HEK293 (cell line): ENCODE results near the gene ILK.

ENCODE experiments used
- AEBP2 ChIP-seq: fragments of 450-650 bp; formaldehyde crosslinking; IDR thresholded peaks from 2 replicates; pipeline ENCODE4 v1.5.1; 2016; ENCODE audit warnings: missing biosample characterization, missing genetic modification characterization, borderline replicate concordance
- BCL11A ChIP-seq: fragments of 450-650 bp; formaldehyde crosslinking; IDR thresholded peaks from 2 replicates; pipeline ENCODE4 v1.5.1; 2016; ENCODE audit warnings: low read depth, missing biosample characterization, missing genetic modification characterization
- HOXA7 ChIP-seq: sonication (generic); formaldehyde crosslinking; IDR thresholded peaks from 2 replicates; pipeline ENCODE4 v1.8.1; 2022; ENCODE audit warnings: missing genetic modification reagents, borderline replicate concordance
- KLF8 ChIP-seq: fragments of 450-650 bp; formaldehyde crosslinking; IDR thresholded peaks from 2 replicates; pipeline ENCODE4 v1.5.1; 2016; ENCODE audit warnings: missing biosample characterization, missing genetic modification characterization
- KLF9 ChIP-seq: fragments of 450-650 bp; formaldehyde crosslinking; IDR thresholded peaks from 2 replicates; pipeline ENCODE4 v1.5.1; 2016; ENCODE audit warnings: missing biosample characterization, missing genetic modification characterization, low read depth
- PRDM10 ChIP-seq: fragments of 450-650 bp; formaldehyde crosslinking; IDR thresholded peaks from 2 replicates; pipeline ENCODE4 v1.5.1; 2016; ENCODE audit warnings: missing biosample characterization, missing genetic modification characterization
- PRDM6 ChIP-seq: fragments of 450-650 bp; formaldehyde crosslinking; IDR thresholded peaks from 2 replicates; pipeline ENCODE4 v1.5.1; 2017; ENCODE audit warnings: missing biosample characterization, missing genetic modification characterization
- RBAK ChIP-seq: fragments of 450-650 bp; formaldehyde crosslinking; IDR thresholded peaks from 2 replicates; pipeline ENCODE4 v1.5.1; 2016; ENCODE audit warnings: missing biosample characterization, missing genetic modification characterization
- SCRT1 ChIP-seq: fragments of 450-650 bp; formaldehyde crosslinking; IDR thresholded peaks from 2 replicates; pipeline ENCODE4 v1.5.1; 2016; ENCODE audit warnings: missing biosample characterization, missing genetic modification characterization, borderline replicate concordance
- WT1 ChIP-seq: fragments of 450-650 bp; formaldehyde crosslinking; IDR thresholded peaks from 2 replicates; pipeline ENCODE4 v1.5.1; 2016; ENCODE audit warnings: missing biosample characterization, missing genetic modification characterization
- YY1 ChIP-seq: fragments of 450-650 bp; formaldehyde crosslinking; IDR thresholded peaks from 2 replicates; pipeline ENCODE4 v1.5.1; 2018; ENCODE audit warnings: missing biosample characterization, missing genetic modification characterization
- ZBTB21 ChIP-seq: fragments of 450-650 bp; formaldehyde crosslinking; IDR thresholded peaks from 2 replicates; pipeline ENCODE4 v1.5.1; 2017; ENCODE audit warnings: missing biosample characterization, missing genetic modification characterization
- ZFP3 ChIP-seq: fragments of 450-650 bp; formaldehyde crosslinking; IDR thresholded peaks from 2 replicates; pipeline ENCODE4 v1.5.1; 2016; ENCODE audit warnings: low read depth, missing biosample characterization, missing genetic modification characterization
- ZNF138 ChIP-seq: fragments of 450-650 bp; formaldehyde crosslinking; IDR thresholded peaks from 2 replicates; pipeline ENCODE4 v1.5.1; 2016; ENCODE audit warnings: missing biosample characterization, missing genetic modification characterization, borderline replicate concordance
- ZNF155 ChIP-seq: fragments of 450-650 bp; formaldehyde crosslinking; IDR thresholded peaks from 2 replicates; pipeline ENCODE4 v1.5.1; 2016; ENCODE audit warnings: missing biosample characterization, missing genetic modification characterization
- ZNF19 ChIP-seq: fragments of 450-650 bp; formaldehyde crosslinking; IDR thresholded peaks from 2 replicates; pipeline ENCODE4; 2016; ENCODE audit warnings: missing biosample characterization, missing genetic modification characterization, low read depth
- ZNF202 ChIP-seq: fragments of 450-650 bp; formaldehyde crosslinking; IDR thresholded peaks from 2 replicates; pipeline ENCODE4 v1.5.1; 2016; ENCODE audit warnings: missing biosample characterization, missing genetic modification characterization, borderline replicate concordance
- ZNF211 ChIP-seq: fragments of 450-650 bp; formaldehyde crosslinking; IDR thresholded peaks from 2 replicates; pipeline ENCODE4 v1.5.1; 2016; ENCODE audit warnings: low read depth, missing biosample characterization, missing genetic modification characterization
- ZNF239 ChIP-seq: fragments of 450-650 bp; formaldehyde crosslinking; IDR thresholded peaks from 2 replicates; pipeline ENCODE4 v1.5.1; 2016; ENCODE audit warnings: missing biosample characterization, missing genetic modification characterization
- ZNF266 ChIP-seq: fragments of 450-650 bp; formaldehyde crosslinking; IDR thresholded peaks from 2 replicates; pipeline ENCODE4 v1.5.1; 2016; ENCODE audit warnings: missing biosample characterization, missing genetic modification characterization, low read depth
- ZNF324 ChIP-seq: fragments of 450-650 bp; formaldehyde crosslinking; IDR thresholded peaks from 2 replicates; pipeline ENCODE4 v1.5.1; 2016; ENCODE audit warnings: missing biosample characterization, missing genetic modification characterization
- ZNF354C ChIP-seq: fragments of 450-650 bp; formaldehyde crosslinking; IDR thresholded peaks from 2 replicates; pipeline ENCODE4 v1.5.1; 2016; ENCODE audit warnings: missing biosample characterization, missing genetic modification characterization, low read depth, borderline replicate concordance
- ZNF394 ChIP-seq: fragments of 450-650 bp; formaldehyde crosslinking; IDR thresholded peaks from 2 replicates; pipeline ENCODE4 v1.5.1; 2016; ENCODE audit warnings: missing biosample characterization, missing genetic modification characterization, mild to moderate bottlenecking, moderate library complexity, borderline replicate concordance
- ZNF513 ChIP-seq: fragments of 450-650 bp; IDR thresholded peaks from 2 replicates; pipeline ENCODE4 v1.5.1; 2018; ENCODE audit warnings: missing biosample characterization, missing genetic modification characterization
- ZNF529 ChIP-seq: fragments of 450-650 bp; formaldehyde crosslinking; IDR thresholded peaks from 2 replicates; pipeline ENCODE4 v1.5.1; 2017; ENCODE audit warnings: missing genetic modification characterization, missing biosample characterization; ENCODE audit not compliant: insufficient replicate concordance
- ZNF623 ChIP-seq: fragments of 450-650 bp; formaldehyde crosslinking; IDR thresholded peaks from 2 replicates; pipeline ENCODE4 v1.5.1; 2016; ENCODE audit warnings: missing biosample characterization, missing genetic modification characterization
- ZNF704 ChIP-seq: fragments of 450-650 bp; formaldehyde crosslinking; IDR thresholded peaks from 2 replicates; pipeline ENCODE4 v1.5.1; 2016; ENCODE audit warnings: missing biosample characterization, missing genetic modification characterization
- ZNF792 ChIP-seq: fragments of 450-650 bp; formaldehyde crosslinking; IDR thresholded peaks from 2 replicates; pipeline ENCODE4 v1.5.1; 2016; ENCODE audit warnings: missing biosample characterization, missing genetic modification characterization

The ILK gene

GRCh38 chr11:6606471-6607189 lies 3.1 kb downstream of the ILK start (continued):
- no peak for TF ChIP-seq PRDM6 (tag by site-specific recombination)
- TF ChIP-seq ZNF623 (tag by site-specific recombination), result no peak
- TF ChIP-seq ZNF354C, result no peak
- no peak for TF ChIP-seq ZNF792 (tag by site-specific recombination)
- TF ChIP-seq RBAK, result no peak
- TF ChIP-seq AEBP2 (tag by site-specific recombination), result no peak
- no peak for TF ChIP-seq YY1 (tag by site-specific recombination)
- TF ChIP-seq ZNF138 (tag by site-specific recombination), result no peak
- TF ChIP-seq WT1 (tag by site-specific recombination), result no peak
- TF ChIP-seq ZNF239 (tag by site-specific recombination), result no peak
- no peak for TF ChIP-seq ZNF155 (tag by site-specific recombination)
- TF ChIP-seq ZNF513 (tag by site-specific recombination), result no peak
- no peak for TF ChIP-seq SCRT1
- TF ChIP-seq KLF9 (tag by site-specific recombination), result peak; percentile 79
- no peak for TF ChIP-seq ZFP3 (tag by site-specific recombination)
- no peak for TF ChIP-seq ZNF266
- TF ChIP-seq ZNF202 (tag by site-specific recombination), result no peak
- TF ChIP-seq PRDM10 (tag by site-specific recombination), result peak; percentile 79
- no peak for TF ChIP-seq BCL11A (tag by site-specific recombination)
- TF ChIP-seq ZNF529 (tag by site-specific recombination), result no peak
- TF ChIP-seq ZBTB21 (tag by site-specific recombination), result no peak
- no peak for TF ChIP-seq ZNF704 (tag by site-specific recombination)
- no peak for TF ChIP-seq ZNF324 (tag by site-specific recombination)
- TF ChIP-seq ZNF19, result no peak
- no peak for TF ChIP-seq ZNF394 (tag by site-specific recombination)
- TF ChIP-seq HOXA7 (CRISPR knock-in tag), result no peak
- no peak for TF ChIP-seq ZNF211 (tag by site-specific recombination)
- TF ChIP-seq KLF8 (tag by site-specific recombination), result 0 out of 2 replicates have a peak, but pooled peaks have one; percentile 42
